Nephron (organoid): ENCODE results near the gene ALAS1.

Experiments used
- H3K27ac Mint-ChIP-seq, 3 experiments: 2 replicates each; pipeline ENCODE4 v1.8.0; 2020; ENCODE audit warnings: mixed read lengths in 3 of 3, mild to moderate bottlenecking in 2 of 3, moderate library complexity in 1 of 3
- H3K27me3 Mint-ChIP-seq: 2 replicates; pipeline ENCODE4 v1.8.0; 2021; ENCODE audit warnings: low read depth, mild to moderate bottlenecking, moderate library complexity, mixed read lengths
- H3K36me3 Mint-ChIP-seq: 2 replicates; pipeline ENCODE4 v1.8.0; 2020; ENCODE audit warnings: low read depth, mixed read lengths
- H3K4me1 Mint-ChIP-seq: 2 replicates; pipeline ENCODE4 v1.8.0; 2020; ENCODE audit warnings: mixed read lengths
- H3K4me3 Mint-ChIP-seq, 3 experiments: 2 replicates each; pipeline ENCODE4 v1.8.0; 2020; ENCODE audit warnings: mild to moderate bottlenecking in 3 of 3, mixed read lengths in 3 of 3, moderate library complexity in 2 of 3
- H3K9me3 Mint-ChIP-seq: 2 replicates; pipeline ENCODE4 v1.8.0; 2020; ENCODE audit warnings: mixed read lengths
- CTCF ChIP-seq, 3 experiments: fragments of 200-600 bp; sonication (generic); IDR thresholded peaks; one replicate each; pipeline ENCODE4 v1.5.0; 2021; ENCODE audit warnings: antibody characterized with exemption in 3 of 3; ENCODE audit not compliant: unreplicated experiment in 3 of 3

The ALAS1 gene

GRCh38 chr3:52218937-52219650 is 21.1 kb downstream of the ALAS1 start:
- peak overlapping the region; percentile 73 to 89 (median 82) for H3K27ac Mint-ChIP-seq
- no peaks in the 10 kb centered on the region for H3K9me3 Mint-ChIP-seq
- H3K4me3 Mint-ChIP-seq: no peak overlapping the region
- peaks cover 22% of the 10 kb centered on the region for H3K36me3 Mint-ChIP-seq
- H3K27me3 Mint-ChIP-seq: peaks cover 3% of the 10 kb centered on the region
- no peak for TF ChIP-seq CTCF (IDR thresholded peaks at IDR 0.05; ENCODE audit: unreplicated experiment in 3 of 3)
- peaks cover 33% of the 10 kb centered on the region for H3K4me1 Mint-ChIP-seq

GRCh38 chr3:52220380-52221026 is 22.5 kb downstream of the ALAS1 start:
- peaks cover 33% of the 10 kb centered on the region for H3K4me1 Mint-ChIP-seq
- H3K27ac Mint-ChIP-seq: peak overlapping the region; percentile 73 to 88 (median 82)
- H3K4me3 Mint-ChIP-seq: peak overlapping the region in 2 of 3 experiments; percentile 39 to 46
- no peaks in the 10 kb centered on the region for H3K9me3 Mint-ChIP-seq
- H3K27me3 Mint-ChIP-seq: peaks cover 3% of the 10 kb centered on the region
- peaks cover 10% of the 10 kb centered on the region for H3K36me3 Mint-ChIP-seq
- peak; percentile 83 to 88 (median 88) for TF ChIP-seq CTCF (IDR thresholded peaks at IDR 0.05; ENCODE audit: unreplicated experiment in 3 of 3)

- Mint-ChIP-seq H3K9me3 (no peaks in the 10 kb centered on the region), H3K27ac (no peak overlapping the region), H3K4me3 (no peak overlapping the region), H3K27me3 (peaks cover 3% of the 10 kb centered on the region), H3K4me1 (peaks cover 33% of the 10 kb centered on the region), H3K36me3 (peaks cover 6% of the 10 kb centered on the region)
- TF ChIP-seq CTCF (IDR thresholded peaks at IDR 0.05; ENCODE audit: unreplicated experiment in 3 of 3): no peak
Observed at GRCh38 chr3:52221141-52221562, 23.2 kb downstream of the ALAS1 start.

- no peak for TF ChIP-seq CTCF (IDR thresholded peaks at IDR 0.05; ENCODE audit: unreplicated experiment in 3 of 3)
- Mint-ChIP-seq H3K4me1 (peaks cover 29% of the 10 kb centered on the region), H3K27ac (no peak overlapping the region), H3K27me3 (peaks cover 6% of the 10 kb centered on the region), H3K4me3 (no peak overlapping the region), H3K9me3 (no peaks in the 10 kb centered on the region), H3K36me3 (peaks cover 3% of the 10 kb centered on the region)
Observed at GRCh38 chr3:52221563-52222318, 23.8 kb downstream of the ALAS1 start.

- no peak for TF ChIP-seq CTCF (IDR thresholded peaks at IDR 0.05; ENCODE audit: unreplicated experiment in 3 of 3)
- no peaks in the 10 kb centered on the region for H3K9me3 Mint-ChIP-seq
- no peak overlapping the region for H3K4me3 Mint-ChIP-seq
- H3K4me1 Mint-ChIP-seq: peaks cover 21% of the 10 kb centered on the region
- peaks cover 9% of the 10 kb centered on the region for H3K27me3 Mint-ChIP-seq
- H3K36me3 Mint-ChIP-seq: no peaks in the 10 kb centered on the region
- no peak overlapping the region for H3K27ac Mint-ChIP-seq
Observed at GRCh38 chr3:52222319-52223221, 24.6 kb downstream of the ALAS1 start.
